Ishikawa (cell line): ENCODE results near the gene FASTKD2.

Experiments
- CEBPB ChIP-seq: IDR thresholded peaks from 2 replicates; pipeline ENCODE4 v1.6.1; 2012
- CREB1 ChIP-seq: IDR thresholded peaks from 2 replicates; pipeline ENCODE4 v1.6.1; 2012; ENCODE audit warnings: low read depth
- EGR1 ChIP-seq: IDR thresholded peaks from 2 replicates; pipeline ENCODE4 v1.6.1; 2012
- EP300 ChIP-seq: IDR thresholded peaks from 2 replicates; pipeline ENCODE4 v1.6.1; 2012; ENCODE audit warnings: borderline replicate concordance
- FOXM1 ChIP-seq: IDR thresholded peaks from 2 replicates; pipeline ENCODE4 v1.6.1; 2012; ENCODE audit warnings: low read depth, borderline replicate concordance
- MAX ChIP-seq: IDR thresholded peaks from 2 replicates; pipeline ENCODE4 v1.6.1; 2012
- NFIC ChIP-seq: IDR thresholded peaks from 2 replicates; pipeline ENCODE4 v1.6.1; 2012
- RAD21 ChIP-seq: IDR thresholded peaks from 2 replicates; pipeline ENCODE4 v1.6.1; 2012; ENCODE audit warnings: low read depth
- REST ChIP-seq: IDR thresholded peaks from 2 replicates; pipeline ENCODE4 v1.6.1; 2012; ENCODE audit warnings: low read depth, mild to moderate bottlenecking
- TAF1 ChIP-seq: IDR thresholded peaks from 2 replicates; pipeline ENCODE4 v1.6.1; 2012; ENCODE audit warnings: low read depth, mild to moderate bottlenecking
- TCF12 ChIP-seq: IDR thresholded peaks from 2 replicates; pipeline ENCODE4 v1.6.1; 2012; ENCODE audit warnings: low read depth
- TEAD4 ChIP-seq: IDR thresholded peaks from 2 replicates; pipeline ENCODE4 v1.6.1; 2012
- USF1 ChIP-seq: IDR thresholded peaks from 2 replicates; pipeline ENCODE4 v1.6.1; 2012
- YY1 ChIP-seq: IDR thresholded peaks from 2 replicates; pipeline ENCODE4 v1.6.1; 2012; ENCODE audit warnings: low read depth
- ZBTB7A ChIP-seq: IDR thresholded peaks from 2 replicates; pipeline ENCODE4 v1.6.1; 2012; ENCODE audit warnings: low read depth

FASTKD2 gene

GRCh38 chr2:206823178-206823577 lies 57.8 kb downstream of the FASTKD2 start:
- no peak for TF ChIP-seq FOXM1
- TF ChIP-seq USF1, result no peak
- TF ChIP-seq CREB1, result no peak
- TF ChIP-seq NFIC, result no peak
- no peak for TF ChIP-seq TEAD4
- no peak for TF ChIP-seq MAX
- no peak for TF ChIP-seq REST
- no peak for TF ChIP-seq EP300
- no peak for TF ChIP-seq TCF12
- no peak for TF ChIP-seq TAF1
- TF ChIP-seq YY1, result no peak
- TF ChIP-seq ZBTB7A, result no peak
- TF ChIP-seq RAD21, result no peak
- TF ChIP-seq EGR1, result no peak

- no peak for TF ChIP-seq CEBPB
- no peak for TF ChIP-seq TCF12
- no peak for TF ChIP-seq YY1
- TF ChIP-seq TAF1, result no peak
- no peak for TF ChIP-seq TEAD4
- TF ChIP-seq MAX, result no peak
- TF ChIP-seq USF1, result no peak
- no peak for TF ChIP-seq RAD21
- no peak for TF ChIP-seq ZBTB7A
- TF ChIP-seq CREB1, result no peak
- no peak for TF ChIP-seq NFIC
- TF ChIP-seq EGR1, result no peak
- TF ChIP-seq FOXM1, result no peak
- no peak for TF ChIP-seq EP300
- TF ChIP-seq REST, result no peak
These were observed 58.7 kb downstream of the FASTKD2 start for GRCh38 chr2:206824087-206824618.

GRCh38 chr2:206824993-206825392 lies 59.6 kb downstream of the FASTKD2 start:
- TF ChIP-seq USF1 (no peak), YY1 (no peak), EGR1 (no peak)

GRCh38 chr2:206831442-206831995 lies 66.1 kb downstream of the FASTKD2 start:
- TF ChIP-seq TAF1 (no peak), TCF12 (no peak), EGR1 (no peak), MAX (no peak), CREB1 (no peak), FOXM1 (no peak), NFIC (no peak), USF1 (no peak), CEBPB (no peak), EP300 (no peak)

- TF ChIP-seq RAD21, result no peak
- TF ChIP-seq NFIC, result no peak
- TF ChIP-seq FOXM1, result no peak
- TF ChIP-seq TAF1, result no peak
- TF ChIP-seq REST, result no peak
- no peak for TF ChIP-seq ZBTB7A
- TF ChIP-seq MAX, result no peak
- no peak for TF ChIP-seq TCF12
- no peak for TF ChIP-seq CEBPB
- TF ChIP-seq EGR1, result no peak
- TF ChIP-seq EP300, result no peak
- no peak for TF ChIP-seq CREB1
These were observed 67.5 kb downstream of the FASTKD2 start for GRCh38 chr2:206832873-206833272.
